Regular cardiac myocyte (primary cell): ENCODE results near the gene PDCD1. TPM values are rescaled to one million over a fixed set of nuclear protein-coding genes. Genes with fewer than 3 reads are reported as not detected.

Source experiments
- total RNA-seq: library from RNA; depleted of rRNA; stranded (reverse); fragments of >200 nt; gene quantifications from 2 replicates; pipeline ENCODE4 v1.2.3, GENCODE V29; 2014

The PDCD1 gene
- total RNA-seq = not detected in 2 replicates

GRCh38 chr2:241858206-241859016 lies at the start of gene PDCD1:
PDCD1 (minus strand) TSS chr2:241858894; CDS start chr2:241858838, 56 bp downstream.

GRCh38 chr2:241869087-241869961 lies 10.6 kb upstream of the PDCD1 start, which contains the start of gene RTP5:
RTP5 (plus strand) TSS chr2:241869729; CDS start chr2:241869757, 28 bp downstream.

GRCh38 chr2:241808721-241809382 lies 49.8 kb downstream of the PDCD1 start, which contains the start of gene NEU4:
NEU4 (plus strand) TSS chr2:241809193; CDS start chr2:241814485, 5,292 bp downstream.

Other genes starting within 250 kb of the PDCD1 start
- gene THAP4, start 221.7 kb downstream of the PDCD1 start, total RNA-seq = 29.9 and 47.5 TPM in 2 replicates
- gene ATG4B, start 221.2 kb downstream of the PDCD1 start, total RNA-seq = 35.5 and 44.1 TPM in 2 replicates
- gene DTYMK, start 172.1 kb downstream of the PDCD1 start, total RNA-seq = 15.8 and 72.7 TPM in 2 replicates
- 18.6 and 20.1 TPM in 2 replicates for gene ING5, start 156.9 kb downstream of the PDCD1 start, total RNA-seq
- gene D2HGDH, start 124.3 kb downstream of the PDCD1 start, total RNA-seq = 13.8 and 17.8 TPM in 2 replicates
- gene GAL3ST2, start 82.1 kb downstream of the PDCD1 start, total RNA-seq = 0.19 and 0.85 TPM in 2 replicates
- gene NEU4, start 49.7 kb downstream of the PDCD1 start, total RNA-seq = 0.19 and 0.28 TPM in 2 replicates
- not detected in 2 replicates for gene RTP5, start 10.8 kb upstream of the PDCD1 start, total RNA-seq